T-helper 22 cell (primary cell): ENCODE results near the gene DTL.

ENCODE experiments used
- DNase-seq: peaks from one replicate; pipeline ENCODE4 v3.0.0-alpha.2; 2020; ENCODE audit warnings: low read depth

Gene DTL

GRCh38 chr1:212097360-212097759, 61.8 kb downstream of the DTL start:
- no peak for DNase-seq

GRCh38 chr1:212098310-212098709, 62.8 kb downstream of the DTL start:
- DNase-seq, result no peak

- DNase-seq, result no peak
Measured at GRCh38 chr1:212098771-212099170, 63.2 kb downstream of the DTL start.

GRCh38 chr1:212101251-212101650, 65.7 kb downstream of the DTL start:
- DNase-seq, result no peak

GRCh38 chr1:212101735-212102134, 66.2 kb downstream of the DTL start:
- no peak for DNase-seq

GRCh38 chr1:212104586-212105325, 69.2 kb downstream of the DTL start:
- no peak for DNase-seq

- no peak for DNase-seq
Measured at GRCh38 chr1:212106286-212106792, 70.8 kb downstream of the DTL start.

DNA sequence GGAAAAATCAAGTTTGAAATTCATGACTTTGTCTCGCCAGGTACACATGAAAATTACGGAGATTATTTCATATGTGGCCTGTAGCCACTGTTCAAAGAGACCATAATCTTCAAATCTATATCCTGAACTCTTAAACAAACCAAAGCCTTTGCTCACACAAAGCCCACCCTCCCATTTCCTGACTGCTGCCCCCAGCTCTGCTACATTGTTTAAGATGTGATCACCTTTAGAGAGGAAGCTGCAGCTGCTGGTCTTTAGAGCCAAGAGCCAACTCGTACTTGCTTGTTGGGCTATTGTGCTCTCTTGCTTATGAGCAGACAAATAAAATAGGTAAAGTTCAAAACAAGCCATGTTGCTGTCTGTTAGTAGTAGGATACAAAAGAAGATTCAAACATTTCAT, 71.9 kb downstream of the DTL start:
- DNase-seq, result no peak

GRCh38 chr1:212108187-212108586, 72.6 kb downstream of the DTL start:
- no peak for DNase-seq

- no peak for DNase-seq
Measured at GRCh38 chr1:212108981-212109380, 73.4 kb downstream of the DTL start.

- no peak for DNase-seq
Measured at GRCh38 chr1:212109728-212110127, 74.2 kb downstream of the DTL start.

- DNase-seq, result no peak
Measured at GRCh38 chr1:212110617-212111016, 75.1 kb downstream of the DTL start.

DNA sequence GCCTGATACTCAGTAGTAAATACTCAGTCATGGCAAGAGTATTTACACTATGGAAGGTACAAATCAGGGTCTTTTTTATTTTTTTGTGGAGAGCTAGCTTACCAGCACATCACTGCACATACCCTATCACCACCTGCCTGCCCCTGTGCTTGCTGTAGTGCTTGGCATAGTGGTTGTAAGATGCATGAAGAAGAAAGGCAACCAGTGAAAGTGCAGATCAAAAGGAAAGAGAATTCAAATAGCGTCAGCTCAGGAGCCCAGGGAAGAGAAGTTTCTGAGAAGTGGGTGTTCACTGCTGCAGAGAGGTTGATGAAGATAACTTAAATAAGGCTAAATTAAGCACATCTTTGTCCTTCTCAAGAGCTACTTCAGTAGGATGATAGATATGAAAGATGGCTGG, 76.0 kb downstream of the DTL start:
- no peak for DNase-seq

- DNase-seq, result no peak
Measured at GRCh38 chr1:212113706-212114105, 78.2 kb downstream of the DTL start.

DNA sequence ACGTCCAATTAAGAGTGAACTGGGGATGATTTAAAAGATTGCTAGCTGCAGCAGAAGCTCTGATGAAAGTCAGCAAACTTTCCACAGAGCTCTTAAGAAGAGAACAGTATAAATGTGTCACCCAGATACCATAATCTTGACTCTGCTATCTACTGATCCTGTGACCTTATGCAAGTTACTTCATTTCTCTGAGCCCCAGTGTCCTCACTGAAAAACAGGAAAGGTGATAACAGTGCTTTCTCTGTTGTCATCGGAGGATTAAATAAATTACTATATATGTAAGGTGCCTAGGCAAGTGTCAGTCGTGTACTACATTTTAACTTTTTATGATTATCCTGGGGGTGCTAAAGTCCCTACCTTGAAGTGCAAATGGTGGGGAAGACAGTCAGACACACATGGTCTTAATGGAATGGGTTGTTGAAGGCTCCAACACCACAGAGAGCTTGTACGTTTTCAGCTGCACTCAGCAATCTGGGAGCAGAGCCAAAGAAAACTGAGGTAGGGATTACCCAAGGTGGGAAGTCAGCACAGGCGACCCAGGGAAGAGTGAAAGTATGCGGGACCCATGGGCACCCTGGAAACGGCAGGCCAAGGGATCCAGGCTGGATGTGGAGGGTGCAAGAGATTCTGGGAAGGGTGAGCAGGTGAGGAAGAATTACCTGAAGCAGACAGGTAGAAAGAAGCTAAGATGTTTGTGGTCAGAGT, 82.8 kb downstream of the DTL start:
- DNase-seq, result no peak

- no peak for DNase-seq
Measured at GRCh38 chr1:212118872-212119260, 83.3 kb downstream of the DTL start.

GRCh38 chr1:212119397-212119837, 83.9 kb downstream of the DTL start:
- no peak for DNase-seq

GRCh38 chr1:212119863-212120262, 84.3 kb downstream of the DTL start:
- DNase-seq, result no peak

- no peak for DNase-seq
Measured at GRCh38 chr1:212121779-212122178, 86.2 kb downstream of the DTL start.

- DNase-seq, result no peak
Measured at GRCh38 chr1:212124690-212125582, 89.4 kb downstream of the DTL start.

GRCh38 chr1:212125654-212126053, 90.1 kb downstream of the DTL start:
- DNase-seq, result no peak

DNA sequence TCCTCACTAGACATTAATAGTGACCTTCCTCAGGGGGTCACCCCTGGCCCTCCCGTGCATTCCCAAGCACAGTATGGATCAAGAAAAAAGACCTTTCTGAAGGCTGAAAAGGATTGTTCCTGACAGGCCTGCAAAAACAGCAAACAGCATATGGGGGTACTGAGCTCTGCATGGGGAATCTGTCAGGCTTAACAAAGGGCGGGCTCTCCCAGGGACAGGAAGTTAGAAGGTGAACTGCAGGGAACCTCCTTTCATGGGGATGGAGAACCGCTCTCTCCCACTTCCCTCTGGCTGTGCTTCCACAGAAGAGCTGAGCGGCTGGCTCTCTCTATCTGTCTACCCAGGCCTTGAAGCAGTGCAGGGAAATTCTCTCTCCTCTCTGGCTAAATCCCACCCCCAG, 91.7 kb downstream of the DTL start:
- no peak for DNase-seq

GRCh38 chr1:212129781-212130180, 94.2 kb downstream of the DTL start:
- no peak for DNase-seq
